OCI-LY7 (cell line): ENCODE data around the gene HMCN1.

Source experiments
- CTCF ChIP-seq: fragments of 200-600 bp; sonication (generic); conservative IDR thresholded peaks from 2 replicates; pipeline ENCODE4 v1.5.1; 2014; ENCODE audit warnings: mild to moderate bottlenecking, antibody characterized with exemption, low read length, moderate library complexity, mixed read lengths
- EZH2phosphoT487 ChIP-seq: fragments of 200-600 bp; sonication (generic); IDR thresholded peaks from 2 replicates; pipeline ENCODE4 v1.6.1; 2018; ENCODE audit warnings: low read depth, borderline replicate concordance, mild to moderate bottlenecking, mixed run types, antibody characterized with exemption, low read length, moderate library complexity, mixed read lengths

GRCh38 chr1:185857442-185857841 lies 123.3 kb downstream of the HMCN1 start:
- no peak for TF ChIP-seq CTCF
- no peak for TF ChIP-seq EZH2phosphoT487
